CD4-positive, alpha-beta T cell (primary cell): ENCODE measurements around the gene SH3RF3. TPM values are rescaled to one million over a fixed set of nuclear protein-coding genes. Genes with fewer than 3 reads are reported as not detected.

Experiments
- ATAC-seq: fragments of 200-7000 bp; cut with Tn5 transposase; one replicate; pipeline ENCODE4 v1.10.0; 2022; ENCODE audit warnings: mild to moderate bottlenecking; ENCODE audit not compliant: poor library complexity
- CTCF ChIA-PET: fragments of 350-600 bp; sonication (Branson Sonifier 250); formaldehyde crosslinking; loops from one replicate; lab custom pipeline; 2021; ENCODE audit warnings: antibody characterized with exemption, inconsistent platforms; lab: Charles Lee
- POLR2A ChIA-PET: fragments of 350-600 bp; sonication (Branson Sonifier 250); formaldehyde crosslinking; loops from one replicate; lab custom pipeline; 2021; ENCODE audit warnings: antibody characterized with exemption, inconsistent platforms; lab: Charles Lee
- DNase-seq, 14 experiments: peaks; one replicate each; pipeline ENCODE4 v3.0.0-alpha.2; 2013 to 2020; ENCODE audit warnings: mixed read lengths in 2 of 14
- H3K27ac ChIP-seq, 2 donors: one replicate each; pipeline versions ENCODE4 v1.5.1 to v1.7.0; 2013; ENCODE audit warnings: low read length in 2 of 2, low read depth in 1 of 2, mild to moderate bottlenecking in 1 of 2
- H3K27me3 ChIP-seq, 2 experiments: 1 replicate in 1 of 2; 2 replicates in 1 of 2; pipeline versions ENCODE4 v1.6.1 to v1.7.0; 2013; ENCODE audit warnings: low read length in 2 of 2, control low read depth in 1 of 2, mild to moderate bottlenecking in 1 of 2, moderate library complexity in 1 of 2; ENCODE audit not compliant: insufficient read depth in 2 of 2, control insufficient read depth in 1 of 2
- H3K36me3 ChIP-seq: one replicate; pipeline ENCODE4 v1.6.1; 2013; ENCODE audit warnings: low read length, control low read depth; ENCODE audit not compliant: insufficient read depth
- H3K4me1 ChIP-seq: one replicate; pipeline ENCODE4 v1.6.1; 2013; ENCODE audit warnings: low read length, control low read depth; ENCODE audit not compliant: insufficient read depth
- H3K4me3 ChIP-seq: one replicate; pipeline ENCODE4 v1.5.1; 2013; ENCODE audit warnings: mild to moderate bottlenecking, low read length, moderate library complexity
- H3K9me3 ChIP-seq, 2 experiments: 1 replicate in 1 of 2; 2 replicates in 1 of 2; pipeline versions ENCODE4 v1.6.1 to v1.7.0; 2013; ENCODE audit warnings: low read length in 2 of 2, mild to moderate bottlenecking in 2 of 2, control low read depth in 1 of 2, moderate library complexity in 1 of 2; ENCODE audit not compliant: control insufficient read depth in 1 of 2, insufficient read depth in 1 of 2
- H3K27ac Mint-ChIP-seq: one replicate; pipeline ENCODE4 v1.8.0; 2020; ENCODE audit warnings: mixed read lengths
- H3K27me3 Mint-ChIP-seq: one replicate; pipeline ENCODE4 v1.8.0; 2021; ENCODE audit warnings: mixed read lengths
- H3K36me3 Mint-ChIP-seq: one replicate; pipeline ENCODE4 v1.8.0; 2021; ENCODE audit warnings: low read depth, mixed read lengths
- H3K4me1 Mint-ChIP-seq: one replicate; pipeline ENCODE4 v1.8.0; 2021; ENCODE audit warnings: low read depth, mixed read lengths
- H3K4me3 Mint-ChIP-seq: one replicate; pipeline ENCODE4 v1.8.0; 2020; ENCODE audit warnings: mild to moderate bottlenecking, mixed read lengths
- H3K9me3 Mint-ChIP-seq: one replicate; pipeline ENCODE4 v1.8.0; 2020; ENCODE audit warnings: mixed read lengths
- CTCF ChIP-seq: fragments of 200-600 bp; IDR thresholded peaks from one replicate; pipeline ENCODE4 v1.8.0; 2022; ENCODE audit warnings: antibody characterized with exemption, mild to moderate bottlenecking
- intact Hi-C, 2 experiments: fragments of 100-400 bp; cut with DNase I in 1 of 2; cut with micrococcal nuclease in 1 of 2; formaldehyde crosslinking; loops; one replicate each; pipeline versions ENCODE4 v1.15.1 to v1.9.0; 2023 to 2025; cut with DNase I, micrococcal nuclease
- total RNA-seq, 174 experiments: library from RNA in 2 of 174; stranded (reverse) in 2 of 174; gene quantifications; one replicate each; pipeline ENCODE4 v1.2.3 and lab custom pipeline; 2021 to 2026

The SH3RF3 gene
- total RNA-seq, 2 experiments from 2014 or later, result 5.2 to 5.9 TPM

GRCh38 chr2:109404681-109405080, 275.7 kb downstream of the SH3RF3 start:
- no peaks in the 10 kb centered on the region for H3K27me3 Mint-ChIP-seq
- peaks cover 10% of the 10 kb centered on the region for H3K36me3 Mint-ChIP-seq
- intact Hi-C loops, result no loop called here
- TF ChIP-seq CTCF, result no peak
- no peak overlapping the region for H3K27ac Mint-ChIP-seq
- CTCF ChIA-PET, result no interaction called here
- no peaks in the 10 kb centered on the region for H3K4me1 Mint-ChIP-seq
- no peak overlapping the region for H3K27ac ChIP-seq
- ATAC-seq, result no peak
- no peaks in the 10 kb centered on the region for H3K9me3 ChIP-seq
- no peaks in the 10 kb centered on the region for H3K36me3 ChIP-seq
- POLR2A ChIA-PET, result no interaction called here
- no peak overlapping the region for H3K4me3 Mint-ChIP-seq
- no peaks in the 10 kb centered on the region for H3K9me3 Mint-ChIP-seq
- H3K4me1 ChIP-seq, result no peaks in the 10 kb centered on the region
- H3K27me3 ChIP-seq, result no peaks in the 10 kb centered on the region
- no peak overlapping the region for H3K4me3 ChIP-seq
- no peak for DNase-seq

DNA sequence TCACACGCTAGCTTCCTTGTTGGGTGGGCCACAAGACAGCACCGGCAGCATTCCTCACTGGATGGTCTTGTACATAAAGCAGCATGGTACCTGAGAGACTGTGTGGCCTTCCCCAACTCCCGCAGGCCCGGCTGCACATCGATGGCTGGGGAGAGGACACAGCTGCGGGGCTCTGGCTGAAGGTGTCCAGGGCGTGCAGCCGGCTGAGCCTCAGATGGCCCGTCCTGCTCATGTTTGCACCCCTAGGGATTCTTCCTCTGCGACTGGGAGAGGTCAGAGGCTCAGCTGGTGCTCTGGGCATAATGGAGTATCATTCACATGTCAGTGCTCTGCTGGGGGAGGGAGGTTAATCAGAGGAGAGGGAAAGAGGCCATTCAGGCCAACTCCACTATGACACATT, 276.9 kb downstream of the SH3RF3 start:
- ChIA-PET POLR2A (no interaction called here), CTCF (no interaction called here)

GRCh38 chr2:109406301-109406700, 277.3 kb downstream of the SH3RF3 start:
- ChIA-PET POLR2A (no interaction called here), CTCF (no interaction called here)
- Histone ChIP-seq H3K36me3 (no peaks in the 10 kb centered on the region), H3K9me3 (no peaks in the 10 kb centered on the region), H3K27me3 (no peaks in the 10 kb centered on the region), H3K27ac (no peak overlapping the region), H3K4me3 (no peak overlapping the region), H3K4me1 (no peaks in the 10 kb centered on the region)
- TF ChIP-seq CTCF, result no peak
- Mint-ChIP-seq H3K4me1 (no peaks in the 10 kb centered on the region), H3K4me3 (no peak overlapping the region), H3K27me3 (no peaks in the 10 kb centered on the region), H3K36me3 (peaks cover 4% of the 10 kb centered on the region), H3K9me3 (no peaks in the 10 kb centered on the region), H3K27ac (no peak overlapping the region)
- DNase-seq, result no peak
- intact Hi-C loops, result no loop called here
- ATAC-seq, result no peak

More for the DNA sequence above, 276.9 kb downstream of the SH3RF3 start:
- Histone ChIP-seq H3K36me3 (no peaks in the 10 kb centered on the region), H3K27ac (no peak overlapping the region), H3K27me3 (no peaks in the 10 kb centered on the region), H3K4me1 (no peaks in the 10 kb centered on the region), H3K9me3 (no peaks in the 10 kb centered on the region), H3K4me3 (no peak overlapping the region)
- Mint-ChIP-seq H3K36me3 (peaks cover 4% of the 10 kb centered on the region), H3K9me3 (no peaks in the 10 kb centered on the region), H3K27ac (no peak overlapping the region), H3K27me3 (no peaks in the 10 kb centered on the region), H3K4me3 (no peak overlapping the region), H3K4me1 (no peaks in the 10 kb centered on the region)
- no peak for ATAC-seq
- no peak for TF ChIP-seq CTCF
- intact Hi-C loops, result no loop called here
- DNase-seq, result no peak
